ENCODE data around the gene DDX39B.
"Not testable (repeated sequence)": the region's sequence is repeated elsewhere in the genome, so short reads cannot be mapped to it uniquely, and the experiment has no call there.

DDX39B gene

DNA sequence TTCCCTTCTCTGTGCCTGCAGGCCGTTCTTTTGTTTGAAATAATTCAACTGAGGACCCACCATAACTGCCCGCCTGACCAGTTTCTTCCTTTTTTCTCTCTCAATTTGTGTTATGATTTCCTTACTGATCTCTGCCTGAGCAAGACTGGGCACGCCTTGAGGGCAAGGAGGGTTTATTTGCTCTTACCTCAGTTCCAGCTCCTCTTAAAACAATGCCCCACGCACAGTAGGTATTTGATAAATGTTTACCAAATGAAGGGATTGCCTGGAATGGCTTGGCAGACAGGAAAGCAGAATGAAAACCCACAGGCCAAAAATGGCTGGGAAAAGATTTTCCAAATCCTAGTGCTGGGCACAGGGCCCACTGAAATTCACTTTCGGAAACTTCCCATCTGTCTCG is 54.1 kb downstream of the DDX39B start:
- H3K4me3 ChIP-seq (ENCODE audit: low read depth, low read length), result not testable (repeated sequence)

DNA sequence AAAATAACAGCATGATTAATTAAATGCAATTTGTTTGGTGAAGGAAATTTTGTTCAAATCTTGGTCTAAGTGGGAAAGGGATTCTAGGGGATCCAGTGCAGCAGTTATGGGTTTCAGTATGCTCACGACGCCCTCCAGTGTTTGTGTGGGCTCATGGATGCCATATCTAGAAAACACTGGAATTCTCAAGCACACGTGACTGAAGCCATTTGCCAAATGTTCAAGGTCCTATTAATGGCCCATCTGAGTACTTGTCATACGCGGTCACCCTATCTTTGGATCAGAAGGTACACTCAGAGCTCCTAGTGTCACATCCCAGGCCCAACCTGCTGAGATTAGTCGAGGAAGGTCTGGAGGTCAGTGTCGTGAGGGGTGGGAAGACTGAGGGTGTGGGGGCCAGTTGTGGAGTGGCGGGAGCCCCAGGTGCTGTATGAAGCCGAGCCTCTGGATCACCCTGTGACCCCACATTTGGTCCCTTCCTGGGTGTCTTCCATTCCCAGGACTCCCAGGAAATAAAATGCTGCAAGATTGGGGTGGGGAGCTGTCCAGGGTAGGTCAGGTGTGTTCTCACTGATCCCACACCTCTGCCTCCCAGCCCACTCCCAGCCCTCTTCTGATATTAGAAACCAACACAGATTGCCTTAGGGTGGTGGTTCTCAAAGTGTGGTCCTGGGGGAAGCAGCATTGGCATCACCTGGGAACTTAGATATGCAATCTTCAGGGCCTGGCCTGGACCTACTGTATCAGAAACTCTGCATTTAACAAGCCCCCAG is 55.6 kb downstream of the DDX39B start:
- not testable (repeated sequence) for H3K4me3 ChIP-seq (ENCODE audit: low read depth, low read length)

DNA sequence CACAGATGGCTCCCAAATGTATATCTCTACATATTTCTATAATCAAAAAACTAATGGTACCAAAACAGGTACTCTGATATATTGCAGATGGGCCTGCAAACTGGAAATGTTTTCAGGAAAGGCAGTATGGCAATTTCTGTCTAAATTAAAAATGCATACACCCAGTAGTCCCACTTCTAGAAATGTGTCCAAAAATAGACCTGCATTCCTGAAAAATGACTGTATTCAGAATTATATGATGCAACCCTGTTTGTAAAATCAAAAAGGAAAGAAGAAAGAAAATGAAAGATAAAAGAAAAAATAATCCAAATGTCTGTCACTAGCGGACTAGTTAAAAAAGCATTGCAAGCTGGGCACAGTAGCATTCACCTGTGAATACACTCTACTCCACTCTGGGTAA is 56.7 kb downstream of the DDX39B start:
- H3K4me3 ChIP-seq (ENCODE audit: low read depth, low read length), result no peak overlapping the region

DNA sequence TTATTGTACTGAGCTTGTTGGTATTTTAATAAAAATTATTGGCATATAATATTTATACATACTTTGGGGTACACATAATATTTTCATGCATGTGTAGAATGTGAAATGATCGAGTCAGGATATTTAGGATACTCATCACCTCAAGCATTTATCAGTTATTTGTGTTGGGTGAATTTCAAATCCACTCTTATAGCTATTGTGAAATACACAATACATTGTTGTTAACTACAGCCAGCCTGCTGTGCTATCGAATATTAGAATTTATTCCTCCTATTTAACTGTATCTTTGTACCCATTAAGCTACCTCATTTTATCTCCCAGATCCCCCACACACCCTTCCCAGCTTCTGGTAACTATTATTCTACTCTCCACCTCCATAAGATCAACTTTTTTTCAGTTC is 58.4 kb downstream of the DDX39B start:
- no peak overlapping the region for H3K4me3 ChIP-seq (ENCODE audit: low read depth, low read length)

DNA sequence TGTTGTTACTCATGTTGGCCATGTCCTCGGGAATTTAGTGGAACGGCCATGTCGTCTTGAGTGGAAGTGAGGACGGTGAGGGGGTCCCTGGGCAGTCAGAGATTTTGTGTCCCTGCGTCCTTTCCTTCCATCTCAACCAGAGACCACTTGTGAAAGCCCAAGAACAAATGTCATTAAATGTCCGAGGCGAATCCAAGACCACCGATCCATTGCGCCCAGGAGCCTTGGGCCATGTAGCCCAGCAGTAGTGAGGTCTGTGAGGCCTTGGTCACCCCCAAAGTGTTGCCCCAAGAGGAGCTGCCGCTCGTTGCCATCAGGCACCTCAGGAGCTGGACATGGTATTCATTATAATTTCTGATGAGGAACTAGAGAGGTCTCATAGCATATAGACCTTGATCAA is 61.2 kb downstream of the DDX39B start:
- H3K4me3 ChIP-seq (ENCODE audit: low read depth, low read length), result no peak overlapping the region
